ENCODE results near the gene DENND1A. TPM values are rescaled to one million over a fixed set of nuclear protein-coding genes. Genes with fewer than 3 reads are reported as not detected.

DENND1A gene
- total RNA-seq, 1 experiment from 2014 or later = 50.1 TPM

- Histone ChIP-seq H3K36me3 (ENCODE audit: insufficient read depth, low read length) (no peaks in the 10 kb centered on the region), H3K4me2 (ENCODE audit: low read depth, low read length, poor library complexity, severe bottlenecking) (no peak overlapping the region), H2AFZ (ENCODE audit: low read length) (no peak overlapping the region), H3K4me3 (ENCODE audit: low read length) (no peak overlapping the region), H3K27ac (ENCODE audit: low read length) (no peak overlapping the region), H3K9me3 (ENCODE audit: low read length) (no peaks in the 10 kb centered on the region), H3K79me2 (ENCODE audit: low read length) (peaks cover 40% of the 10 kb centered on the region), H3K9me2 (replicated peaks; ENCODE audit: insufficient read depth, low read length) (no peaks in the 10 kb centered on the region), H3K27me3 (ENCODE audit: low read length) (no peaks in the 10 kb centered on the region), H3K4me1 (ENCODE audit: low read length) (peaks cover 10% of the 10 kb centered on the region), H4K20me1 (ENCODE audit: insufficient read depth, low read depth, low read length) (0 out of 2 replicates have a peak, but pooled peaks cover 2% of the 10 kb centered on the region), H3K9ac (ENCODE audit: low read length) (no peak overlapping the region)
- no peak for DNase-seq
These were observed 68.2 kb downstream of the DENND1A start for GRCh38 chr9:123861756-123862120.

DNA sequence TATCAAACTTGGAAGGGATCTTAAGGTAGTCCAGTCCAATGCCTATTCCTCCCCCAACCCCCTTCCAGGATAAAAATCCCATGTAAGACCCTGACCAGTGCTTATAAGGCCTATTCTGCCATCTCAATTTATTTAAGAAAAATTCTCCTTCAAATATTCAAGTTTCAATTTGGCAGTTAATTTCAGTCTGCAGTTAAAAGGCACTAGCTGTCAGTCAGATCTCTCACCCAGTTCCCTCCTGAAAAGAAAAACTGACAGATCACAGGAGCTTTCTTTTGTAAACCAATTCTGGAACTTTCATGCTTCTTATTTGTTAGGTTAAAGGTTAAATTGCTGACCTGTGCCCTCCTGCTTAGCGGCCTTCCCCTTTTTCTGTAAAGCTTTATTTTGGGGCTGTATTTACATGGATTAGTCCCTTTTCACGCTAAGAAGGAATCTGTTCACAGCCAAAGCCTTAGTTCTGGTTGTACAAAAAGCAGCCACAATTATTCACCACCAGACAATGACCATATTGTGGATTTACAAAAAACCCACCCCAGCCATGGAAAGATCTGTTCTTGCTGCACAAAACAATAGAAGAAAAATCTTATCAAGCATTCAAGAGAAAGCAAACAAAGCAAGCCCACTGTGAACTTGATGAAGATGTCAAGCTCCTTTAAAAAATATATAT, 68.7 kb downstream of the DENND1A start:
- H3K27ac ChIP-seq (ENCODE audit: low read length) = no peak overlapping the region
- H3K27me3 ChIP-seq (ENCODE audit: low read length) = no peaks in the 10 kb centered on the region
- H3K36me3 ChIP-seq (ENCODE audit: insufficient read depth, low read length) = no peaks in the 10 kb centered on the region
- peaks cover 44% of the 10 kb centered on the region for H3K79me2 ChIP-seq (ENCODE audit: low read length)
- no peak overlapping the region for H3K4me2 ChIP-seq (ENCODE audit: low read depth, low read length, poor library complexity, severe bottlenecking)
- H3K4me1 ChIP-seq (ENCODE audit: low read length) = peaks cover 7% of the 10 kb centered on the region
- no peak overlapping the region for H2AFZ ChIP-seq (ENCODE audit: low read length)
- H3K4me3 ChIP-seq (ENCODE audit: low read length) = no peak overlapping the region
- no peaks in the 10 kb centered on the region for H4K20me1 ChIP-seq (ENCODE audit: insufficient read depth, low read depth, low read length)
- no peak overlapping the region for H3K9ac ChIP-seq (ENCODE audit: low read length)
- no peak for DNase-seq
- H3K9me3 ChIP-seq (ENCODE audit: low read length) = no peaks in the 10 kb centered on the region
- no peaks in the 10 kb centered on the region for H3K9me2 ChIP-seq (replicated peaks; ENCODE audit: insufficient read depth, low read length)

DNA sequence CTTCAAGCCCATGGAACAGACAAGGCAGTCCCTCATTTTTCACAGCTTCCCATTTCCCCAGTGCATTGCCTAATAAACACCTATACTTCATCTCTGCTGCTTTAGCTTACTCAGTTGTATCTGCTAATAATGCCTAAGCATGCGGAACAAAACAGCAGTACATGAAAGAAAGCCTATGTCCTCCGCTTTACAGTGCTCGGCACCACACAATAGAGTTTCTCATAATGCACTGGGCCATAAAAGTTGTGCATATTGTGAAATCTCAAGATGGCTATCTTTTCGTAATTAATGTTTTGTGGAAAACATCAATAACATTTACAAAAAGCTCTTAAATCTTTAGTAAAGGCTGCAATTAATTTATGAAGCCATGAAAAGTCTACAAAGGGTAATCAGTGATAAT, 69.3 kb downstream of the DENND1A start:
- no peak overlapping the region for H3K4me3 ChIP-seq (ENCODE audit: low read length)
- peaks cover 7% of the 10 kb centered on the region for H3K4me1 ChIP-seq (ENCODE audit: low read length)
- H3K79me2 ChIP-seq (ENCODE audit: low read length) = peaks cover 42% of the 10 kb centered on the region
- no peaks in the 10 kb centered on the region for H3K36me3 ChIP-seq (ENCODE audit: insufficient read depth, low read length)
- H3K4me2 ChIP-seq (ENCODE audit: low read depth, low read length, poor library complexity, severe bottlenecking) = no peak overlapping the region
- no peak for DNase-seq
- H2AFZ ChIP-seq (ENCODE audit: low read length) = no peak overlapping the region
- H3K27me3 ChIP-seq (ENCODE audit: low read length) = no peaks in the 10 kb centered on the region
- H3K27ac ChIP-seq (ENCODE audit: low read length) = no peak overlapping the region
- H3K9me3 ChIP-seq (ENCODE audit: low read length) = no peaks in the 10 kb centered on the region
- no peaks in the 10 kb centered on the region for H4K20me1 ChIP-seq (ENCODE audit: insufficient read depth, low read depth, low read length)
- no peaks in the 10 kb centered on the region for H3K9me2 ChIP-seq (replicated peaks; ENCODE audit: insufficient read depth, low read length)
- H3K9ac ChIP-seq (ENCODE audit: low read length) = no peak overlapping the region

GRCh38 chr9:123852403-123852802, 77.5 kb downstream of the DENND1A start:
- Histone ChIP-seq H2AFZ (ENCODE audit: low read length) (no peak overlapping the region), H3K9ac (ENCODE audit: low read length) (no peak overlapping the region), H3K79me2 (ENCODE audit: low read length) (peaks cover 28% of the 10 kb centered on the region), H3K9me2 (replicated peaks; ENCODE audit: insufficient read depth, low read length) (no peaks in the 10 kb centered on the region), H3K27me3 (ENCODE audit: low read length) (no peaks in the 10 kb centered on the region), H3K36me3 (ENCODE audit: insufficient read depth, low read length) (no peaks in the 10 kb centered on the region), H4K20me1 (ENCODE audit: insufficient read depth, low read depth, low read length) (no peaks in the 10 kb centered on the region), H3K4me3 (ENCODE audit: low read length) (no peak overlapping the region), H3K4me1 (ENCODE audit: low read length) (no peaks in the 10 kb centered on the region), H3K9me3 (ENCODE audit: low read length) (peaks cover 4% of the 10 kb centered on the region; the same call in 1 of the 2 replicates), H3K4me2 (ENCODE audit: low read depth, low read length, poor library complexity, severe bottlenecking) (no peak overlapping the region), H3K27ac (ENCODE audit: low read length) (no peak overlapping the region)
- DNase-seq = no peak

DNA sequence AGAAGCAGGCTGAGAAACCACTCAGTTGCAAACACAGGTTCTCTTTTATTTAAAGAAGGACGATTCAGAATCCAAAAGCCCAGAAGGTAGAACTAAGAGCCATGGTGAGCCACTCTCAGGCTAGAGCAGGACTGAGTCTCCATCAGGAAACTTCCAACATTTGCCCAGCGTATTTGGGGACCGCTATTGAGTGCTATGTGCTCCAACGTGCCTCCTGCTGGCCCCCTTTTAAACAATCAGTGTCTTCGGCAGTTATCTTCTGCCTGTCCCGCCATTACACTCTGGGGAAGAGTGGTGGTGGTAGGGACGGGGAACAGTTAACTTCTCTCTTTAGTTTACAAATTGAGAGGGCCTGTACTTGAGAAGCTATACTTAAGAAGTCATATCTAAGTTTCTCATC, 78.1 kb downstream of the DENND1A start:
- H3K4me3 ChIP-seq (ENCODE audit: low read length) = no peak overlapping the region
- H3K9me3 ChIP-seq (ENCODE audit: low read length) = peaks cover 9% of the 10 kb centered on the region; the same call in 1 of the 2 replicates
- H3K79me2 ChIP-seq (ENCODE audit: low read length) = peaks cover 23% of the 10 kb centered on the region
- no peak overlapping the region for H3K4me2 ChIP-seq (ENCODE audit: low read depth, low read length, poor library complexity, severe bottlenecking)
- no peaks in the 10 kb centered on the region for H3K9me2 ChIP-seq (replicated peaks; ENCODE audit: insufficient read depth, low read length)
- H3K4me1 ChIP-seq (ENCODE audit: low read length) = no peaks in the 10 kb centered on the region
- H3K27me3 ChIP-seq (ENCODE audit: low read length) = no peaks in the 10 kb centered on the region
- no peak overlapping the region for H2AFZ ChIP-seq (ENCODE audit: low read length)
- no peaks in the 10 kb centered on the region for H4K20me1 ChIP-seq (ENCODE audit: insufficient read depth, low read depth, low read length)
- no peak overlapping the region for H3K9ac ChIP-seq (ENCODE audit: low read length)
- no peak for DNase-seq
- H3K36me3 ChIP-seq (ENCODE audit: insufficient read depth, low read length) = no peaks in the 10 kb centered on the region
- H3K27ac ChIP-seq (ENCODE audit: low read length) = no peak overlapping the region

DNA sequence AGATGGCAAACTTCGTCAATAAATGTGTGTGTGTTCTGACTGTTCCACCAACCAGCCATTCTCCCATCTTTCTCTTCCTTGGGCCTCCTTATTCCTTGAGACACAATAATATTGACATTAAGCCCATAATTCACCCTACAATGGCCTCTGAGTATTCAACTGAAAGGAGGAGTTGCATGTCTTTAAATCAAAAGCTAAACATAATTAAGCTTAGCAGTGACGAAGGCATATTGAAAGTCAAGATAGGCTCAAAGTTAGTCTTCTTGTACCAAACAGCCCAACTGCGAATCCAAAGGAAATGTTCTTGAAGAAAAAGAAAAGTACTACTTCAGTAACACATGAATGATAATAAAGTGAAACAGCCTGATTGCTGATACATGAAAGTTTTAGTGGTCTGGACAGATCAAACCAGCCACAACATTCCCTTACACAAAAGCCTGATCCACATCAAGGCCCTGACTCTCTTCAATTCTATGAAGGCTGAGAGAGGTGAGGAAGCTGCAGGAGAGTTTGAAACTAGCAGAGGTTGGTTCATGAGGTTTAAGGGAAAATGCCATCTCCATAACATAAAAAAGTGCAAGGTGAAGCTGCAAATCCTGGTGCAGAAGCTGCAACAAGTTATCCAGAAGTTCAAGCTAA, 81.4 kb downstream of the DENND1A start:
- no peak for DNase-seq
- Histone ChIP-seq H2AFZ (ENCODE audit: low read length) (no peak overlapping the region), H3K79me2 (ENCODE audit: low read length) (peaks cover 11% of the 10 kb centered on the region; the same call in 1 of the 2 replicates), H3K9ac (ENCODE audit: low read length) (no peak overlapping the region), H4K20me1 (ENCODE audit: insufficient read depth, low read depth, low read length) (no peaks in the 10 kb centered on the region), H3K4me3 (ENCODE audit: low read length) (no peak overlapping the region), H3K9me2 (replicated peaks; ENCODE audit: insufficient read depth, low read length) (no peaks in the 10 kb centered on the region), H3K27ac (ENCODE audit: low read length) (no peak overlapping the region), H3K9me3 (ENCODE audit: low read length) (peaks cover 32% of the 10 kb centered on the region), H3K4me2 (ENCODE audit: low read depth, low read length, poor library complexity, severe bottlenecking) (no peak overlapping the region), H3K4me1 (ENCODE audit: low read length) (no peaks in the 10 kb centered on the region), H3K36me3 (ENCODE audit: insufficient read depth, low read length) (no peaks in the 10 kb centered on the region), H3K27me3 (ENCODE audit: low read length) (no peaks in the 10 kb centered on the region)

GRCh38 chr9:123846966-123847365, 83.0 kb downstream of the DENND1A start:
- no peaks in the 10 kb centered on the region for H3K4me1 ChIP-seq (ENCODE audit: low read length)
- H3K9me2 ChIP-seq (replicated peaks; ENCODE audit: insufficient read depth, low read length) = no peaks in the 10 kb centered on the region
- H3K27ac ChIP-seq (ENCODE audit: low read length) = no peak overlapping the region
- no peak overlapping the region for H3K9ac ChIP-seq (ENCODE audit: low read length)
- DNase-seq = no peak
- no peak overlapping the region for H3K4me2 ChIP-seq (ENCODE audit: low read depth, low read length, poor library complexity, severe bottlenecking)
- H3K27me3 ChIP-seq (ENCODE audit: low read length) = no peaks in the 10 kb centered on the region
- H3K4me3 ChIP-seq (ENCODE audit: low read length) = no peak overlapping the region
- H3K36me3 ChIP-seq (ENCODE audit: insufficient read depth, low read length) = no peaks in the 10 kb centered on the region
- peaks cover 8% of the 10 kb centered on the region; the same call in 1 of the 2 replicates for H3K79me2 ChIP-seq (ENCODE audit: low read length)
- H3K9me3 ChIP-seq (ENCODE audit: low read length) = peaks cover 36% of the 10 kb centered on the region
- no peak overlapping the region for H2AFZ ChIP-seq (ENCODE audit: low read length)
- no peaks in the 10 kb centered on the region for H4K20me1 ChIP-seq (ENCODE audit: insufficient read depth, low read depth, low read length)

- Histone ChIP-seq H3K9me3 (ENCODE audit: low read length) (peaks cover 36% of the 10 kb centered on the region), H3K27me3 (ENCODE audit: low read length) (no peaks in the 10 kb centered on the region), H4K20me1 (ENCODE audit: insufficient read depth, low read depth, low read length) (peaks cover 12% of the 10 kb centered on the region), H2AFZ (ENCODE audit: low read length) (no peak overlapping the region), H3K4me3 (ENCODE audit: low read length) (no peak overlapping the region), H3K4me1 (ENCODE audit: low read length) (no peaks in the 10 kb centered on the region), H3K9me2 (replicated peaks; ENCODE audit: insufficient read depth, low read length) (no peaks in the 10 kb centered on the region), H3K9ac (ENCODE audit: low read length) (no peak overlapping the region), H3K36me3 (ENCODE audit: insufficient read depth, low read length) (no peaks in the 10 kb centered on the region), H3K4me2 (ENCODE audit: low read depth, low read length, poor library complexity, severe bottlenecking) (no peak overlapping the region), H3K79me2 (ENCODE audit: low read length) (peaks cover 9% of the 10 kb centered on the region; the same call in 1 of the 2 replicates), H3K27ac (ENCODE audit: low read length) (no peak overlapping the region)
- DNase-seq = no peak
These were observed 86.2 kb downstream of the DENND1A start for GRCh38 chr9:123843703-123844102.

Data from Karpas-422 (cell line).